Dedifferentiated amniotic fluid mesenchymal stem cell (primary cell): Measurements from ENCODE around the gene KIAA1143.

Source experiments
- DNase-seq: peaks from one replicate; pipeline ENCODE4 v3.0.0-alpha.2; 2016; ENCODE audit errors: extremely low spot score

Gene KIAA1143

DNA sequence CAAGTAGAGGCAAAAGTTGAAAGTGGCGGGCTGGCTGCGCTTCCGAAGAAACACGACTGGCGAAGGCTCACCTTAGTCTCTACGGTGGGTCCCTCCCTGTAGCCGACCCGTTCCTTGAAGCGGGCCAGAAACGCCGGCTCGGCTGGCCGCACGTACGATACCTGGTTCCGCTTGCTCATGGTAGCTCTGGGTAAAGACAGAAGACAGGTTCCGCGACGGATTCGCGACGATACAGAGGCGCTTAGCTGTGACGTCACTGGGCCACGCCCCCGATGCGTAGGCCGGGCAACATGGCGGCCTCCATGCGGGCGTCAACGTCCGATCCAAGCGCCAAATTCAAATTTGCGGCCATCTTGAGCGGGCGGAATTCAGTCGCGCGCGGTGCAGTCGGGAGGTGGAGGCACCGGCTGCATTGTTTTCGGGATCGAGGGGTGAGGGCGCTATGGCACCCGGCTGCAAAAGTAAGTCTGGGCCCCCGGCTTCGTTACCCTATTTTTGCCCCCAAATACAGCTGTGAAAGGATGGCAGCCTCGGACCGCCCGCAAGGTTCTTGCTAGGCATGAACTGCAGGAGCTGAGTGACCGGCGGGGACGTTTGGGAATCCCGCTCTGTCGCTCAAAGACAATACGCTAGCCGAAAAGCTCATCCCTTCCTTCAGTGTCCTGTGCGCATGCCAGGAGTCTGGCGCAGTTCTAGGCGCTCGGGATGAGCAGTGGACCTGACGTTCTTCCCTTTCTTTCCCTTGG, at the start of gene KIAA1143, which contains the start of gene KIF15:
Gene KIAA1143 (minus strand): TSS at position 196 of the 746 bp plus-strand sequence. CDS start 17 bp downstream, at position 179.
Gene KIF15 (plus strand): TSS at position 371 of the 746 bp plus-strand sequence. CDS start 72 bp downstream, at position 443.
- peak; percentile 96 for DNase-seq

DNA sequence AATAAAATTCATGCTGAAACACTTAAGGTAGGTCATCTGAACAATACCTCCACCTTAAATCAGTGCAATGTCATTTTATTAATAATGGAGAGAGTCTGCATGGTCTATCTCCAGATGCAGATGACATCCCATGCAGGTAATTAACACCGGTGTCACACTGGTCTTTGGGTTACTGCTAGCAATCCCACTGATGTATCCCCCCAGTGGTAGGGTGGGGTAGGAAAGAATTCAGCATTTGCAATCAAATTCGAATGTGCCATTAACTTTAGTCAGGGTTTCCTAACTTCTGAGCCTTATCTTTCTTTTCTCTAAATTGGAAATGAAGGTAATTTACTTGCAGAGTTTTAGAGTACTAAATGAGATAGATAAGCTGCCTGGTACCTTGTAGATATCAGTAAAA, 44.5 kb upstream of the KIAA1143 start:
- DNase-seq: no peak

DNA sequence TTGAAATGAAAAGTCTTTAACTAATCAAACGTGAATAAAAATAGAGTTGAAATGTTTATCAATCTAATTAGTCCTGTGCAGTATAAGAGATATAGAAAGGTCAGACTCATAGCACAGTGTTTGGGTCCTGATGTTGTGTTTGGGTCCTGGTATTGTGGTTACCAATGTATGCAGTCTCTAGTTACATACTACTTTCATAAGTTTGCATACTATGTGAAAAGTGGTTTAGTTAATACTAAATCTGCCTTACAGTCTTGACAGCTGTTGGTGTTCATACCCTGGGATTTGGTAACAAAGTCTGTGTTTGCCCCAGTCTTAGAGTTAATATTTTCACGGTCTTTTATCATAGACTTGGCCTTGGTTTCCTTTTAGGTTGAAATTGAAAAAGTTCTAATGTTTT, 41.9 kb upstream of the KIAA1143 start:
- DNase-seq: no peak

DNA sequence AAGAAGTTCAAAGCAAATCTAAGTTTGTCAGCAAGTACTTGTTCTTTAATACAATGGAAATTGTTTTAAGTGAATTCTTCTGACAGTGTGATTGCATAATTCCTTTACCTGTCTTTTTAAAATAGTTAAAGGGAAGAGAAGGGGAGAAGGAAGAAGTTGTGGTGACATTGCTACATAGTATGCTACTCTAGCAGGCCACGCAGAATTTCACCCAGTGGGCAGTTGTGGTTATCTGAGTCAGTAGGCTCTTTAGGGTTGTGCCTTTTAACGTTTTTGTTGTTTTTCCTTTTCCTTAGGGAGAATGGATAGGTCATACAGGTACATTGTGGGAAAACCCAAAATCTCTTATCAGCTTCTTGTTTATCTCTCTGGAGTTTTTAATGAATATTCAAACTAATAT, 40.6 kb upstream of the KIAA1143 start:
- no peak for DNase-seq

DNA sequence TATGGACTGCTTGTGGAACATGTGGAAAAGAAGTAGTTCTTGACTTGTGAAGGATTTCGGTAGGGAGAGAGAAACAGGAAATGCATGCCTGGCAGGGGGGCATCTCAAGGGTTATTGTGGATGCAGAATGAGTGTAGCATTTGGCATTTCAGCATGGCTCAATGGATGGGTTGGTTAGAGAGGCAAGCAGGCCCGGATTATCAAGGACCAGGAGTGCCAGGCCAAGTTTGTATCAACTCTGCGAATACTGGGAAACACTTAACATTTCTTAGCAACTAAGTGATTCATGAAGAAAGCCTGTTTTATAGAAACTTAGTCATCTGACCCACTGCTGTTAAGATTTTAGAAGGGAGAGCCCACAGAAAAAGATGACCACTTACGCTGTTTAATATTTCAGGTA, 33.8 kb upstream of the KIAA1143 start:
- DNase-seq: no peak

DNA sequence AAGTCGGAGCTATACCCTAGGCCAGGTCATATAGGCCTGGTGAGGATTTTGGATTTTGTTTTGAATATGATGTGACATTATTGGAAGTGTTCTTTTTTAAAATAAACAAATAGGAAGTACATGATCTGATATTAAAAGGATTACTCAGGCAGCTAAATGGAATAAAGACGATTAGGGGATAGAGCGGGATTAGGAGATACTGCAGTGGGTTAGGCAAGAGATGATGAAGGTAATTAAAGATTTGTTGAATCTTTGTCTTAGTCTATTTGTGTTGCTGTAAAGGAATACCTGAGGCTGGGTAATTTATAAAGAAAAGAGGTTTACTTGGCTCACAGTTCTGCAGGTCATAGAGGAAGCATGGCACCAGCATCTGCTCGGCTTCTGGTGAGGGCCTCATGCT, 21.5 kb upstream of the KIAA1143 start:
- DNase-seq: no peak

DNA sequence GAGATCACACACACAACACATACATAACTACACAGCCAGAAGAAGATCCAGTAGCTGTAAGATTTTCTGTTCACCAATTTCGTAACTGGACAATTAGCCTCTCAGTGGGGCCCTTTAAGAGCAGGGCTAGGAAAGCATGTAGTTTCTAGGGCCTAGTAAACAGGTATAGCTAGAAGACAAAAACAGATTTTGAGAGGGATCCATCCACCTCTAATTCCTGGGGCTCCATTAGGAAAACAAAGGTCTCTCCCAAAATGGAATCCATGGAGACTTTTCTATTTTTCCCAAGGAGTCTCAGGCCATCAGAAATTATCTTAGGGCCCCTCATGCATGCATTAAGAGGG, 10.7 kb upstream of the KIAA1143 start:
- DNase-seq: no peak

DNA sequence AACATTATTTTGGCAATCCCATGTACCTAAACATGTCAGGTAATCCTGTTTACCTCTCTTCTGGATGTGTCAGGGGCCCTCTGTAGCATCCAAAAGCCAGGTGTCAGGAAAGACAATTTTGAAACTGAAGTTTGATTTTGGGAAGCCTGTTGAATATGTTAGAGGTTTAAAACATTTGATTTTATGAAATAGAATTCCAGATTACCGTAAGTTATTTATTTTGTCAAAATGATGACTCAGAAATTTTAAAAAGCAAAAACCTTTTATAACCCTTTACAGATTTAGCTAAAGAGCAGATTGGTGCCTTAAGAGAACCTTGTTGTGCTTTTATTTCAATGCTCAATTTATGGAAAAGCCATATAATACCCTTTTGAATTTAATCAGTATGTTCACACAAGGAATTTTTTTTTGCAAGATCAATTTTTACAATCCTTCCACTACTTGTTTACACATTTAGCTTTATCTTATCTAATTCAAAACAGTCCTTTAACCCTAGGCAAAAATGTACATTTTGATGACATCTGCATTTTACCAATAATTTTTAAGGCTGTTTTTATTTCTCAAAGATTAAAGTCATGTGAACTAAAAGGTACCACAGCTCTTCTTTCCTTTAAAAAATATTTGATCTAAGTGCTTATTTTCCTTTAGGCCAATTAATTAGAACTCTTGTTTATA, 10.1 kb upstream of the KIAA1143 start:
- DNase-seq: no peak

DNA sequence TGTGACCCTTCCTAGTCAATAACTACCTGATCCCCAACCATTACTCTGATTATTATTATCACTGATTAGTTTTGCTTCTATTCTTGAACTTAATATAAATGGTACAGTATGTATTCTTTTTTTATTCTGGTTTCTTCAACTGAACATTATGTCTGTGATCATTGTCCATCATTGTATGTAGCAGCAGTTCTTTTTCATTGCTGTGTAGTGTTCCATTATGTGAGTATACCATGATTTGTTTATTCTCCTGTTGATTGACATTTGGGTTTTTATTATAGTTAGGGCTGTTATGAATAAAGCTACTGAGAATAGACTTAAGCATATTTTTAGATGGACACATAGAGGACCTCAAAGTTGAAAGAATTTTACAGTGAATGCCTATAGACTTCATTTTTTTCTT, 2.8 kb upstream of the KIAA1143 start:
- no peak for DNase-seq

DNA sequence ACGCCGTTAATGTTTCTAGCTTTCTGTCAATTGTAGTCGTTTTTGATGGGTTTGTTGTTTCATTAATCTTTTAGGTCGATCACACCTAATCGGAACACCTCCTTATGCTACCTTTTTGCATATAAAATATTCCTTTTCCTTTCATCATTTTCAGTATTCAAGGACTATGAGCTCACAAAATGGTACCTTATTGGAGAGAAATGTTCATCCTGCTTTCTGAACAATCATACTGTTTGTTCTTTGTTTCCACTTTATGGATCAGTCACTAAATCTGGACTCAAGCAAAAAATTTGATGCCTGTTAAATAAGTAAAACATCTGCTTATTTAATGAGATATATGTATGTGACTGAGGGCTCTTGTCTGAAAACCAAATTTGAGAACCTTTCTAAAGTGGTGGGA, 1.3 kb upstream of the KIAA1143 start:
- DNase-seq: no peak

DNA sequence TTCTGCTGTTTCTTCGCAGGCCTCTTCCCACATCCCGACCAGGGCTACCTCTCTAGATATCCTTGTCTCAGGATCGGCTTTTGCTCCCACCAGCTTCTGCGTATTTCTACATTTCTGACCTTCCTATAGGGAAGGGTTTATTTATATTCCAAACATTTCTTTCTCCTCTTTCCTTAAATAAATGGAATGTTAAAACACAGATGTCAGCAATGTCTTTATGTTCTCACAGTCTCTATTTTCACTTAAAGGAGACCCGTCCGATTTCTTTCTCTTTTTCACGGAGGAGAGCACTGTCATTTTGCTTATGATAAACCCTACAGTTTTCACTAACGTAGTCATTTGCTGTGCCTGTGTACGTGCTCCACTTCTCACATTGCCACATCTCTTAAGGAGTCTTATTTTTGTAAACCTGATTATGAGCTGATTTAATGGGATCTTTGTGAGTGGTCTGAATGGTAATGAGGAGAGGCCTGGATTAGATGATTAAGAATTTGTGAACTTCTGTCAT, 805 bp upstream of the KIAA1143 start:
- DNase-seq: no peak

DNA sequence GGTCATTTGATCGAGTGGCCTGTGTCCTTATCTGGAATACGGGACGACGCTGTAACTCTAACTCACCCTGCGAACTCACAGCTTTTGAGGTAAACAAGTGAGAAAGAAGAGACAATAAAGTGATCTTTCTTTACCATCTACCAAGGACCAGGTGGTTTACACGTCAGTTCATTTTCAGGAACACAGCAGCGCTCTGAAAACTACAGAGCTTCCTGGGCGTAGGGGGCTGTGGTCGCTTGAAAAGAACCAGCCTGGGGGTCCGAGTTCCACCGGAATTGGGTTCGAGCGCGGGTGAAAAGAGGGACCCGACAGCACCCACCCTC, 357 bp downstream of the KIAA1143 start:
- no peak for DNase-seq

DNA sequence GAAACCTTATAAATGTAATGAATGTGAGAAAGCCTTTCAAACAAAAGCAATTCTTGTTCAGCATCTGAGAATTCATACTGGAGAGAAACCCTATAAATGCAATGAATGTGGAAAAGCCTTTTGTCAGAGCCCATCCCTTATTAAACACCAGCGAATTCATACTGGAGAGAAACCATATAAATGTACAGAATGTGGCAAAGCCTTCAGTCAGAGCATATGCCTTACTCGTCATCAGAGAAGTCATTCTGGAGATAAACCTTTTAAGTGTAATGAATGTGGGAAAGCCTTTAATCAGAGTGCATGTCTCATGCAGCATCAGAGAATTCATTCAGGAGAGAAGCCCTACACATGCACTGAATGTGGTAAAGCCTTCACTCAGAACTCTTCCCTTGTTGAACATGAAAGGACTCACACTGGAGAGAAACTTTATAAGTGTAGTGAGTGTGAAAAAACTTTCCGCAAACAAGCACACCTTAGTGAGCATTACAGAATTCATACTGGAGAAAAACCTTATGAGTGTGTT, 26.7 kb downstream of the KIAA1143 start:
- no peak for DNase-seq

DNA sequence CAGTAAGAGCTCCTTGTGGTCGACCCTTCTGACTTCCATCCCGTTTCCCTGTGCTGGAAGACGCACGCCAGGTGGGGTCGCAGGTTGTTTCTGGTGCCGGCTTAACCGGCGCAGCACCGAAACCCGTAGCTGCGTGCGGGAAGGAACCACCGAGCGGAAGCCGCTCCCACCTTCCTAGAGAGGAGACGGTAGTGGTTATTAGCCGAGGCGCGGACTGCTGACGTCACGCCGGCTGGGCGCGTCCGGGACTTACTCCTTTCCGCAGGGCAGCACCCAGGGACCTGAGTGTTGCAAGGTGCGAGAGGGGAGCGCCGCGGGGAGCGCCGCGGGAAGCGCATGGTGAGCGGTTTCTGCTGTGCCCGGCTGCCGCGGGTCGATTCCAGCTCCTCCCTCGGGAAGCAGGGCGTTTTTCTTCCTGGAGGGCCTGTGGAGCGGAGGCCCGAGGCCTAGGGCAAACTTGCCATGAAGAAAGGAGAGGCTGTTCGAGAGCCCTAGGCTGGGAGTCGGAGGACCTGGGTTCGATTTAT, 32.0 kb downstream of the KIAA1143 start, which contains the start of gene ZNF501:
Gene ZNF501 (plus strand): TSS at position 252 of the 527 bp plus-strand sequence. CDS start 4,787 bp downstream, outside the sequence.
- peak; percentile 70 for DNase-seq

DNA sequence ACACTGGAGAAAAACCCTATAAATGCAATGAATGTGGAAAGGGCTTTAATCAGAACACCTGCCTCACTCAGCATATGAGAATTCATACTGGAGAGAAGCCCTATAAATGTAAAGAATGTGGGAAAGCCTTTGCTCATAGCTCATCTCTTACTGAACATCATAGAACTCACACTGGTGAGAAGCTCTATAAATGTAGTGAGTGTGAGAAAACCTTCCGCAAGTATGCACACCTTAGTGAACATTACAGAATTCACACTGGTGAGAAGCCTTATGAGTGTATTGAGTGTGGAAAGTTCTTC, 39.4 kb downstream of the KIAA1143 start:
- no peak for DNase-seq

DNA sequence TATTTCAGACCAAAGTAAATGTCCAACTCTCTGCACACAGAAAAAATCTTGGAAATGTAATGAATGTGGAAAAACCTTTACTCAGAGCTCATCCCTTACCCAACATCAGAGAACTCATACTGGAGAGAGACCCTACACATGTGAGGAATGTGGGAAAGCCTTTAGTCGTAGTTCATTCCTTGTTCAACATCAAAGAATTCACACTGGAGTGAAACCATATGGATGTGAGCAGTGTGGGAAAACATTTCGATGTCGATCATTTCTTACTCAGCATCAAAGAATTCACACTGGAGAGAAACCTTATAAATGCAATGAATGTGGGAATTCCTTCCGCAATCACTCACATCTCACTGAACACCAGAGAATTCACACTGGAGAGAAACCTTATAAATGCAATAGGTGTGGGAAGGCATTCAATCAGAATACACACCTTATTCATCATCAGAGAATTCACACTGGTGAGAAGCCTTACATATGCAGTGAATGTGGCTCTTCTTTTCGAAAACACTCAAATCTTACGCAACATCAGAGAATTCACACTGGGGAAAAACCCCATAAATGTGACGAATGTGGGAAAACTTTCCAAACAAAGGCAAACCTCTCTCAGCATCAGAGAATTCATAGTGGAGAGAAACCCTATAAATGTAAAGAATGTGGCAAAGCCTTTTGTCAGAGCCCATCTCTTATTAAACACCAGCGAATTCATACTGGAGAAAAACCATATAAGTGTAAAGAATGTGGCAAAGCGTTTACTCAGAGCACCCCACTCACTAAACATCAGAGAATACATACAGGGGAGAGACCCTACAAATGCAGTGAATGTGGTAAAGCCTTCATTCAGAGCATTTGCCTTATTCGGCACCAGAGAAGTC, 40.0 kb downstream of the KIAA1143 start:
- no peak for DNase-seq

DNA sequence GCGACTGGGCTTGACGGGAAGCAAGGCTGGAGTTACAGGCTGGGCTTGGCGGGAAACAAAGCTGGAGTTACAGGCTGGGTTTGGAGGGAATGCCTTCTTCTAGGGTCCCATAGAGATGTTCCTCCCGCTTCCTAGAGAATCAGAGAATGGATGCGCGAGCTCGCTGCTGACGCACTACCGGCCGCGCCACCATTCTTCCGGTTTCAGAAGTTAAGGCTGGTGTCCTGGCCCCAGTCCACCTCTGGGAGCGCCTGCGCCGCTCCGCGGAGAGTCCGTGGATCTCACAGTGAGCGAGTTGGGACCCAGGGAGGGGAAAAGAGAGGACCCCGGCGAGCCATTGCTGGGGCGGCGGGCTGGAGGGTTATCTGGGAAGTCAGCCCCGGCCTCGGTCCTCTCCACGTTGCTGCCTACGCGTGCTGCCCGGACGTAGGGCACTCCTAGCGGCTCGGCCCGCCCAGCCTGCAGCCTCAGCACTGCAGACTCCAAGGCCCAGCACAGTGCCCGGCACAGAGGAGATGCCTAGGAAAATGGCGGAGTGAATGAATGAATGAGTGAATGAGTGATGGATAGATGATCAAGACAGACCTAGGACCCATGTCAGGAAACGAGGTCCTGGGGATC, 48.9 kb downstream of the KIAA1143 start, which contains the start of gene ZNF502:
Gene ZNF502 (plus strand): TSS at position 206 of the 621 bp plus-strand sequence. CDS start 7,602 bp downstream, outside the sequence.
- peak; percentile 66 for DNase-seq
